K562 (cell line): ENCODE data around the gene HOXB1. TPM values are rescaled to one million over a fixed set of nuclear protein-coding genes. Genes with fewer than 3 reads are reported as not detected.

Source experiments
- ARID4B ChIP-seq: sonication (generic); formaldehyde crosslinking; IDR thresholded peaks from 2 replicates; pipeline ENCODE4 v1.8.0; 2022; ENCODE audit warnings: mild to moderate bottlenecking, missing genetic modification reagents
- CTBP1 ChIP-seq: fragments of 450-650 bp; IDR thresholded peaks from 2 replicates; pipeline ENCODE4 v1.6.1; 2016; ENCODE audit warnings: borderline replicate concordance
- DACH1 ChIP-seq: fragments of 450-650 bp; IDR thresholded peaks from 2 replicates; pipeline ENCODE4 v1.6.1; 2018; ENCODE audit not compliant: partially characterized antibody
- DEAF1 ChIP-seq: fragments of 450-650 bp; formaldehyde crosslinking; IDR thresholded peaks from 2 replicates; pipeline ENCODE4 v1.4.0; 2020; ENCODE audit warnings: mild to moderate bottlenecking, moderate library complexity
- ILK ChIP-seq: fragments of 450-650 bp; IDR thresholded peaks from 2 replicates; pipeline ENCODE4 v1.6.1; 2016; ENCODE audit warnings: missing genetic modification characterization, low read depth, mild to moderate bottlenecking, missing compliant biosample characterization, moderate library complexity, borderline replicate concordance
- MLX ChIP-seq, 2 experiments: fragments of 450-650 bp in 1 of 2; sonication (generic) in 1 of 2; formaldehyde crosslinking; conservative IDR thresholded peaks; 2 replicates each; pipeline versions ENCODE4 v1.4.0 to v1.8.1; 2020 to 2022; ENCODE audit warnings: mild to moderate bottlenecking in 1 of 2, missing genetic modification reagents in 1 of 2
- PBX2 ChIP-seq, 2 experiments: IDR thresholded peaks in 1 of 2; conservative IDR thresholded peaks in 1 of 2; 2 replicates each; pipeline ENCODE4 v1.6.1; 2016; ENCODE audit warnings: low read depth in 2 of 2, mild to moderate bottlenecking in 1 of 2, missing compliant biosample characterization in 1 of 2, missing genetic modification characterization in 1 of 2, moderate library complexity in 1 of 2
- RNF2 ChIP-seq: sonication (generic); IDR thresholded peaks from 2 replicates; pipeline ENCODE4 v1.6.1; 2016
- SRF ChIP-seq, 2 experiments: fragments of 250-450, 450-650 bp in 1 of 2; sonication (Bioruptor Pico) in 1 of 2; sonication (generic) in 1 of 2; formaldehyde crosslinking; IDR thresholded peaks; 2 replicates each; pipeline versions ENCODE4 v1.5.0 to v1.5.1; 2020 to 2022; ENCODE audit warnings: mild to moderate bottlenecking in 1 of 2, missing genetic modification reagents in 1 of 2
- polyA plus RNA-seq, 8 experiments: library from polyadenylated mRNA; depleted of rRNA in 4 of 8; stranded (reverse) in 5 of 8; unstranded in 3 of 8; fragments of >200 nt; fragmentation: Nextera tagmentation in 2 of 8; fragmentation: Illumina TruSeq in 1 of 8; extraction: Ambion mirVana in 2 of 8; extraction: Trizol in 1 of 8; gene quantifications; 2 replicates each; pipeline versions ENCODE4 v1.2.1 to v1.2.3, GENCODE V29; 2011 to 2014; ENCODE audit warnings: inconsistent platforms in 1 of 8, missing spikeins in 1 of 8
- total RNA-seq, 7 experiments: library from RNA; depleted of rRNA in 6 of 7; stranded (reverse); fragments of >200 nt in 6 of 7; fragmentation: Illumina TruSeq in 2 of 7; extraction: Trizol in 2 of 7; gene quantifications; 2 replicates each; pipeline versions ENCODE4 v1.2.1 to v1.2.3, GENCODE V29; 2011 to 2021; ENCODE audit warnings: low replicate concordance in 1 of 7

HOXB1 gene
- total and polyA plus RNA-seq, 9 of the 15 experiments (the other 6 are each of a cell fraction or from before 2014, with no cell fraction given) = 0.04 TPM; not detected in 8

GRCh38 chr17:48500435-48501426 is 30.1 kb downstream of the HOXB1 start (continued):
- TF ChIP-seq ARID4B (CRISPR knock-in tag) = no peak
- TF ChIP-seq DEAF1 (CRISPR knock-in tag) = 0 out of 2 replicates have a peak, but pooled peaks have one; percentile 44
- TF ChIP-seq DACH1 = peak; percentile 45
- peak; percentile 98 for TF ChIP-seq CTBP1
- no peak for TF ChIP-seq ILK
- TF ChIP-seq RNF2 = no peak
- TF ChIP-seq MLX (CRISPR knock-in tag; conservative IDR thresholded peaks at IDR 0.05) = no peak
- no peak for TF ChIP-seq PBX2 (CRISPR knock-in tag; IDR thresholded peaks at IDR 0.05; ENCODE audit: low read depth)
- peak; percentile 56 for TF ChIP-seq PBX2 (tag; conservative IDR thresholded peaks at IDR 0.05; ENCODE audit: low read depth)
- no peak for TF ChIP-seq SRF (CRISPR knock-in tag; IDR thresholded peaks at IDR 0.05)
